HG03175 (cell line): Measurements from ENCODE around the gene TTC23L.

ENCODE experiments used
- ATAC-seq: cut with Tn5 transposase; IDR thresholded peaks from one replicate; pipeline ENCODE4 v1.9.1; 2021; ENCODE audit warnings: mild to moderate bottlenecking, moderate library complexity; ENCODE audit not compliant: unreplicated experiment

TTC23L gene

GRCh38 chr5:34867660-34868059 is 28.7 kb downstream of the TTC23L start:
- ATAC-seq = no peak

DNA sequence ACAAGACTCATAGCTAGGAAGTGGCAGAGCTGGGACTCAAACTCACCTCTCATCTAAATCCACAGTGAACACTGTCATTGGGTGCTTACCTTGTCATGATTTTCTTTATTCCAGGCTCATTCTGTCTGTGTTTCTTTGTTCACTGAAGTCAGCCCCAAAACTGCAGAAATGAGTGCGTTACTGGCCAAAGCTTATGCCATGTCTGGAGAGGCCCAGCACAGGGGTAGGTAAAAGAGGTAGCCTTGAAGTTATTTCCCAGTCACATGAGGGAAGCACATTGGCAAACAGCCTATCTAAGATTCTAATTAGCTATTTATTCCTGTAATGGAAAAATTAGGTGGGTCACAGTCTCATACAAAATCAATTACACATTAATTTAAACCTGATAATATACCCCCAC is 29.8 kb downstream of the TTC23L start:
- ATAC-seq = no peak

GRCh38 chr5:34869256-34869655 is 30.3 kb downstream of the TTC23L start:
- no peak for ATAC-seq

DNA sequence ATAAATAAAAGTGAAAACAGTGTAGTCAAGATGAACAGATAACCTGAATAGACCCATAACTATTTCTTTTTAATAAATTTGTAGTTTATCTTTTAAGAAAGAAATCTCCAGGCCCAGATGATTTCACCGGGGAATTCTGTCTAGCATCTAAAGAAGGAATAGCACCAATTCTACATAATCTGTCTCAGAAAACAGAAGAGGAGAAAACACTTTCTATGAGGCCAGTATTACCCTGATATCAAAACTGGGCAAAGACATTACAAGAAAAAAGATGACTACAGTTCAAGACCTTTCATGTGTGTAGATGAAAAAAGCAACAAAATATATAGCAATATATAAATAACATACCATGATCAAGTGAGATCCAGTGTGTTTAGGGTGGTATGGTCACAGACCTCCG is 31.4 kb downstream of the TTC23L start:
- no peak for ATAC-seq

DNA sequence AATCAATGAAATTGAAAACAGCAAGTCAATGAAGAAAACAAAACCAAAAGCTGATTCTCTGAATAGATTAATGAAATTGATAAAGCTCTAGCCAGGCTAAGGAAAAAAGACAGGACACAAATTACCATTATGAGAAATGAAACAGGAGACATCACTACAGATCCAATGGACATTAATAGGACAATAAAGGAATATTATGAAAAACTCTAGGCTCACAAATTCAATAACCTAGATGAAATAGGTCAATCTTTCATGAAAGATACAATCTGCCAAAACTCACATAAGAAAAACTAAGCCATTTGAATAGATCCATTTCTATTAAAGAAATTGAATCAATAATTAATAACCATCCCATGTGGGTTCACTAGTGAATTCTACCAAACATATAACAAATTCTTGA is 37.3 kb downstream of the TTC23L start:
- ATAC-seq = no peak

- no peak for ATAC-seq
Observed at GRCh38 chr5:34881246-34881645, 42.3 kb downstream of the TTC23L start.

GRCh38 chr5:34886392-34887119 is 47.6 kb downstream of the TTC23L start:
- no peak for ATAC-seq

- no peak for ATAC-seq
Observed at GRCh38 chr5:34889394-34889793, 50.4 kb downstream of the TTC23L start.

GRCh38 chr5:34891981-34892380 is 53.0 kb downstream of the TTC23L start:
- ATAC-seq = no peak

- ATAC-seq = no peak
Observed at GRCh38 chr5:34892414-34892813, 53.5 kb downstream of the TTC23L start.

- no peak for ATAC-seq
Observed at GRCh38 chr5:34894716-34895115, 55.8 kb downstream of the TTC23L start.

DNA sequence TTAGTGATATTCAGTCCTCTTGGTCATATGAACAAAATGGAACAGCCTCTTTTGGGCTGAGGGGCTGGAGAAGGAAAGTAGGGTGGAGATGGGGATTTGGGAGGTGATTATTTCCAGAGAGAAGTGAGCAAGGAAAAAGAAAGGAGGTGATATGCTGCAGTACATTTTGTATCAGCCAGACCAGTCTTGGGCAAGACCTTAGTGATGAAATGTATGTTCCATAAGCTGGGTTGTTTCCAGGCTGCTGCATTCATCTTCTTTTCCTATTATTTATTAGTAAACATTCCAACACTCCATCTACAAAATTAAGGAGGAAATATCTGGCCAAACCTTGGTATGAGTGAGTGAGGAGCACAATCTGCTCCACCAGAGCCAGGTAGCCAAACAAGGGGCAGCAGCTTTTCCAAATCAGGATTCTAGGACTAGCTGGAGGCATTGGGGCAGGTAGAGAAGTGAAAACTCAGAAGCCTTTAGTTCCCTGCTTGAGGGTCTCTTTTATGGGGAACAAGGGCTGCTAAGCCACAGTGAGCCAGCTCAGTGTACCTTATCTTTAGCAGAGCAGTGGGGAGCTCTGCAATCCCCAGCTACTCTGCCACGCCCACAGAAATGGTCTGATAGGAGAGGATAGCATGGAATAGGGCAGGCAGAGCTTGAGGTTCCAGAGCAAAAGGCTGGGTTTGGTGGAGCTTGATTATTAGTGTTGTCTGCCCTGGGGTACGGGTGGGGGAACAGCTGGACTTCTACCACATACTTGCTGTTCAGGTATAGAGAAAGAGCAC is 56.9 kb downstream of the TTC23L start:
- no peak for ATAC-seq

GRCh38 chr5:34897646-34898045 is 58.7 kb downstream of the TTC23L start:
- ATAC-seq = no peak

DNA sequence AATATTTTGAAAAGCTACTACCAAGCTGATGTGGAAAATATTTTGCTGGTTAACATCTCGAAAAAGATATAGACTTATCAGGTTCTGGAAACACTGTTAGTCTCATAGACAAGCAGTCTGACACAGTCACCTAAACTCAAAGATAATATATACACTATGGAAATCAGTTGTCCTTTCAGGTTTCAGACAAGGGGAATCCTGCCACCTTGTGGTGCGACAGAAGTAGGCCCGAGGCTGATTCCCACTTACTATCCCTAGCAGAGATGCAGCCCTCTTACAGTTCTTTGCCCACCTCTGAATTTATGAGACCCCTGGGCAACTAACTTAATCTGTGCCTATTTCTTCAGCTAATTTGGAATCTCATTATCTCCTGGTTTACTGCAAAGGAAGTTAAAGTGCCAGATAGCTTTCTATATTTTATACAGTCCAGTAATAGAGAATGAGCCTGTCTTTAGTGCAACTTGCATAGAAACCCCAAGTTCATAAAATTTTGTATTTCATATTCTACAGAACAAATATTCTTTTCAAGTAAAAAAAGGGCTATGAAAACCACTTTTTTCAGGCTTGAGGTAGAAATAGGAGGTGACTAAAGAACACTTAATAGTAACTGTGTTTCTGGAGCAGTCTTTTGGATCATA is 59.4 kb downstream of the TTC23L start:
- ATAC-seq = peak; percentile 89

DNA sequence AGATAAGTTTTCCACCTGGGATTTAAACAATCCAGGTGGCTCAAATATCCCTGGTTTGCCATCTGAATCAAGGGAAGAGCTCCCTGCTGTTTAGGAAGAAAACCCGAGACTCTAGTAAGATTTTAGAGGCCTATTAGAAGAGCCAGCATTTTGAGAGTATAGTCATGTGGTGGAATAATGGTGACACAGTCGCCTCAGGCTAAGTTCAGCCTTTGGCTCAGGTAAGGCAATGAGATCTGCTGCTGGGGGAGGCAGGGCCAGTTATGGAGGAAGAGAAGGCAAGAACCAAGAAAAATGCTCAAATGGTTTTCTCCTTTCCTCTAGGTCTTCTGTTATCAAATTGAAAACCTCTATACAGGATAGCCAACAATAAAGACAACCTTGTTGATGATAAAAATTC is 60.1 kb downstream of the TTC23L start:
- no peak for ATAC-seq

DNA sequence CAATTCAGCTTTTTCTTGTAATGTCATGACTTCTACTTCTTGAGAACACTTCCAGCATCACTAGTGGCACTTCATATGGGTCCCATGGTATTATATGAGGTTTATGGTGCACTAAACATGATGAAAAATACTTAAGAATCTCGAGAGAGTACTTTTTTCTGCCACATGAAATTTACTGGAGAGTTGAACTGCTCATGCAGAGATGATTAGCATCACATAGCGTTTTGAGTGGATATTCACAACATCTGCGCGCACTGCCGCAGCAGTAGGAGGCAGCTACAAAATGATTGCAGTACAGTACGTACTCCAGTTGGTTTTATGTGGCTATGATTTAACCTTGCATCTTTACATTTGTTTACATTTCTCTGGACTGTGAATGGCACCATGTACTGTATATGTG is 61.7 kb downstream of the TTC23L start:
- ATAC-seq = no peak

GRCh38 chr5:34903260-34903659 is 64.3 kb downstream of the TTC23L start:
- ATAC-seq = no peak

DNA sequence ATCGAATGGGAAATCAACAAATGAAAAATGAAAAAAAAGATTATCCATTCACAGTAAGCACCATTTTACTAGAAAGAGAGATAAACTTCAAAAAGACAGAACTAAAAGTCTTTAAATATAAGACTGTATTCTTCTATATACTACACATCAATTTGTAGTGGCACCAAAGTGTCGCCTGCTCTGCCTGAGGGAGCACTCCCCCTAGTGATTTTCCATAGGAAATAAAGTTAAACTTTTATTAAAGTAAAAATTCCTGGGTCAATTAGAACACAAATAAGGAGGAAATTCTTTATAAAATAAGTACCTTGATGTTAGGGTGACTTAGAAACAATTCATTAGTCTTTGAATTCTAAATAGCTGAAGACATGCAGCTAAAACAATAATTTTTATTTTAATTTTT is 66.6 kb downstream of the TTC23L start:
- ATAC-seq = no peak

GRCh38 chr5:34913072-34913471 is 74.1 kb downstream of the TTC23L start:
- ATAC-seq = no peak

DNA sequence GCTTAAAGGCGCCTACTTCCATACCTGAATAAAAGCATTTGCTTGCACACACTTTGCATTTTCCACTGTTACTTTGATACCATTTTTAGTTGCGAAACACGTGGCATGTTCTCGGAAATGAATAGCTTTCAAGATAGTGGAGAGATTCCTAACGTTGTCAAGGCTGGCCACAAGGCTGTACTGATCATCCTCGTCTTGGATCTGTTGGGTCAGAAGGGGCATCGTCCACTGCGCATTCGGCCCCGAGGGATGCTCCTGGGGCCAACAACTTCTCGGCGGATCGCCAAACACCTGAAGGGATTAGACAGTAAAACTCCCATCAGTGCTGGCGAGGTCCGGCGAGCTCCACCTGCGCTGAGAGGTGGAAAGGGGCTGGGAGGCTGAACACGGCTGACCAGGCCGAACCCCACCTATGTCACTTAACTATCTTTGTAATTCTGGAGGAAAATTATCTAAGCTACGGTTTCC is 75.7 kb downstream of the TTC23L start:
- ATAC-seq = peak; percentile 20

DNA sequence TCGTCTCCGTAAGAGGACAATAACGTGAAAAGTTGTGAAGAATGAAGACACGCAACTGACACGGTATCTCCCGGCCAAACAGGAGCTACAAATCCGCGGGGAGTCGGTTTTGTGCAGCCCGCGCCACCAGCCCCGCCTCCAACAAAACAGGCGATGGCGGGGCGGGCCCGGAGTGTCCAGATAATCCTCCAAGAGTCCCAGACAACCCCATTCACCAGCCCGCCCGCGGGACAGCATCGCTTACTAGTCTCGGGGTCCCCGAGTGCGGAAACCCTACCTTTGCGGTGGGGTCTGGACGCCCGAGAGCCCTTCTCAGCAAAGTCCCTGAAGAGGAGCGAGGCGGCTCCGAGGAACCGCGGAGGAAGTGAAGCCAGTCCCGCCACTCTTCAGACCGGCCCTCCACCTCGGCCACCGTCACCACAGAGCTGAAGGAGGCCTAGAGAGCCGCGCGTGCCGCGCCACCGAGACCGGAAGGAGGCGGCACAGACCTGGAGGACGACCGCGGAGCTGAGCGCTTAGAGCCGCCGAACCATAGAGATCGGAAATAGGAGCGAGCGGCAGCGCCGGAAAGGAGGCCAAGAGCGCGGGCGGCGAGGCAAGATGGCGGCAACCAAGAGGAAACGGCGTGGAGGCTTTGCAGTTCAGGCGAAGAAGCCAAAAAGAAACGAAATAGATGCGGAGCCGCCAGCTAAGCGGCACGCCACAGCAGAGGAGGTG is 76.3 kb downstream of the TTC23L start, which contains the start of the genes BRIX1 and RAD1:
Gene BRIX1, plus strand, starts transcription at position 573 of the 717 bp plus-strand sequence. Its CDS starts 28 bp downstream, at position 601.
Gene RAD1, minus strand, starts transcription at position 366 of the 717 bp plus-strand sequence. CDS start 612 bp downstream, outside the sequence.
- peak; percentile 98 for ATAC-seq
